Measurements from ENCODE around the gene FOXC2.

The FOXC2 gene

DNA sequence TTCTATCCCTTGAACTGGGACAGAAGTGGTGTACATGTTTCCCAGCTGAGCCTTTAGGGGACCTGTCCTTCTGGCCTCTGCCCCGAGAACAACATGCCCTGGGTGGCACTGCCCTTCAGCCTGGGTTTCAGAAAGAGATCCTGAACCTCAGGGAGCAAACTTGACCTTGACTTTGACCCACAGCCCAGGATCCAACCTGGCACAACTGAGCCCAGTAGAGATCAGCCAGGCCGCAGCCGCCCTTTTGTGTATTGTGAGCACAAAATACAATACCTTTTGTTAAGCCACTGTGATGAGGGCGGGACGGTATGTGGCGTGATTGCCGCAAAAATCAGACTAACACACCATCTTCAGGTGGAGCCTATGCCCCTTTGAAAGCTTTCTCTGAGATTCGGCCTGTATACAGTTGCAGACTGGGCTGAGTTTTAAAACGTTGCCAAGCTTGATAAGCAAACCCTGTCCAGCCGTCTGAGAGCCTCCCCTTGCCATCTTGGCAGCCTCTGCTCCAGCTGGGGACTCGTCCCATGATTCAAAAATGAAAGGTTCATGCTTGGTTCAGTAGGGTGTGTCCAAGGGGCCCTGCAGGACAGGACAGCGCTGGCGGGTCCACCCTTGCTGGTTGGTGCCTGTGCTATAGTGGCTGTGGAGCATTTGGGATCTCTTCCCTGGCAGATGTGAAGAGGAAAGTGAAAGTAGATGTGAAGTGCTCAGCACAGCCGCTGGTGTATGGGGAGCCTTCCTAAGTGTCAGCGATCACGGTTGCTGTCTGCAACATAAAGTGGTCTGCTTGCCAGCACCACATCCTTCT lies 52.0 kb downstream of the FOXC2 start:
- DNase-seq (ENCODE audit: low spot score): no peak

Measured in kidney capillary endothelial cell (primary cell).